ENCODE data around the gene LRRC15. TPM values are rescaled to one million over a fixed set of nuclear protein-coding genes. Genes with fewer than 3 reads are reported as not detected.
A peak's percentile ranks its signal among the peaks of the same experiment; 100 is the strongest.

LRRC15 gene
- total RNA-seq, 1 experiment from 2014 or later, result 0.21 TPM

DNA sequence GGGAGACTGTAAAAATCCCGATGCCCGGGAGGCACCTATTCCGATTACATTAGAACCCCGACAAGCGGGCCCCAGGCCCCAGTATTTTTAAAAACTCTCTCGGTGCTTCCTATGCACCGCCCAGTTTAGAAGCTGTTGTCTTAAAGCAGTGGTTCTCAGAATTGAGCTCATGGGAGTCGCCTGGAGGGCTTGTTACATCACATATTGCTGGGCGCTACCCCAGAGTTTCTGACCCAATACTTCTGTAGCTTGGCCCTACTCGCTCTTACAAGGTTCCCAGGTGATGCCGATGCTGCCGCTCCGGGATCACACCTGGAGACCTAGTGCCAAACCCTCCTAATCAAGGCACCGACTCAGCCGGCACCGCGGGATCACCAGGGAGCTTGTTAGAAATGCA lies 53.6 kb downstream of the LRRC15 start:
- Histone ChIP-seq H3K27me3 (ENCODE audit: control insufficient read depth, insufficient read depth, low read length) (peaks cover 6% of the 10 kb centered on the region), H3K4me3 (ENCODE audit: insufficient read depth, low read depth, low read length) (peak overlapping the region; percentile 2; the same call in 1 of the 2 replicates), H3K36me3 (replicated peaks; ENCODE audit: control insufficient read depth, insufficient read depth, low read length) (no peaks in the 10 kb centered on the region)
- peak; percentile 72 for DNase-seq

DNA sequence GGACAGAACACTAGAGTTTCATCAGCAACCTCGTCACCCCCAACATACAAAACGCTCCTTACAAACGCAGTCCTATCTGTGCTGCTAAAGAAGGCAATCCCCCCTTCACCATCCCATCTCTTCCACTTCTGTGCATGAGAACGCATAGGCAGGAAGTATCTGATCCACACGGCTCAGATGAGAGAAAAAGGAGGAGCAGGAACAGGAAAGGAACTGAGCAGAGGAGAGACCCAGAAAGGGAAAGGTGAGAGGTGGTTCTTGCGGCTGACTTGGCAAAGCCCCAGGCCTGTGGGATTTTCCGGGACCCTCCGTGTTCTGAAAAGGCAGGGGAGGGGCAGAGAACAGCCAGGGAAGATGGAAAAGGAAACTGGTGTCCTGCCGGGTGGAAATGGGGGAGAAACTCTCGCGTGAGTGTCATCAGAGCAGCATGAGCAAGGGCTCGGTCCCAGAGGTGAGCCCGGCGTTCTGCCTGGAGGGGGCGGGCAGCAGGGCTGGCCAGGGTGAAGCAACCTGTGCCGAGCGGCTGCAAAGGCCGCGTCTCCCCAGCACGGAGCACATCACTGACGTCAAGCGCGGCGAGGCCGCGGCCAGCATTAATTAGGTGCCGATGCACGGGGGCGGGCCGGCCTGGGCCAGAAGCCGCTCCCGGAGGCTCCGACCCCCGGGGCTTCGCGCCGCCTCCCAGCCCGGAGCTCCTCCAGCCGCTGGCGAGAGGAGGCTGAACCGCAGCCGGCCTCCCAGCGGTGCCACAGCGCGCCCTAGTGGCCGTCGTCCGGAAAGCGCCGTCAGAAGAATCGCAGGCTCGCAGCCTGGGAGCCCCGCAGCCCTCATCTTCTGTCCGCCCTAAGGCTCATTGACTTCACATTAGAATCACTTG lies 54.2 kb downstream of the LRRC15 start:
- peak; percentile 98 for DNase-seq
- H3K36me3 ChIP-seq (replicated peaks; ENCODE audit: control insufficient read depth, insufficient read depth, low read length), result no peaks in the 10 kb centered on the region
- peaks cover 6% of the 10 kb centered on the region for H3K27me3 ChIP-seq (ENCODE audit: control insufficient read depth, insufficient read depth, low read length)
- H3K4me3 ChIP-seq (ENCODE audit: insufficient read depth, low read depth, low read length), result peak overlapping the region; percentile 38

DNA sequence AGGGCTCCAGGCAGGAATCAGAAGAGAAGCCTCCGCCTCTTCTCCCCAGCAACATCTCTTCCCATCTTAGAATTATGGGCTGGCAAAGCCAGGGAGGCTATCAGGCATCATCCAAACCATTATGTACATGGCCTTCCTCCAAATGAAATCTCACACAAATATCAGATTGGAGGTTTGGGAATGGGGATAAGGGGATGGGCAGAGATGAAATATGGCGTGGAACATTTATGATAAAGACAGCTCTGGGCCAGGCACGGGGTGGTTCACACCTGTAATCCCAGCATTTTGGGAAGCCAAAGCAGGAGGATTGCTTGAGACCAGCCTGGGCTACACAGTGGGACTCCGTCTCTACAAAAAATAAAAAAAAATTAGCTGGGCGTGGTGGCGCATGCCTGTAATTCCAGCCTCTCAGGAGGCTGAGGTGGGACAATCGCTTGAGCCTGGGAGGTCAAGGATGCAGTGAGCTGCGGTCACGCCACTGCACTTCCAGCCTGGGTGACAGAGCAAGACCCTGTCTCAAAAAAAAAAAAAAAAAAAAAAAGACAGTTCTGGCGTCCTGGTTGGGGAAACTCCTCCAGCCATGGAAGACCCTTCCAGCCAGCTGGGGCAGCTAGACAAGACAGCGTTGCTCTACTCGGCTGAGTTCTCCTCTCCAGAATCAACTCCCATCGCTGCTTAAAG lies 55.0 kb downstream of the LRRC15 start:
- DNase-seq, result no peak
- Histone ChIP-seq H3K4me3 (ENCODE audit: insufficient read depth, low read depth, low read length) (no peak overlapping the region), H3K27me3 (ENCODE audit: control insufficient read depth, insufficient read depth, low read length) (peaks cover 6% of the 10 kb centered on the region), H3K36me3 (replicated peaks; ENCODE audit: control insufficient read depth, insufficient read depth, low read length) (no peaks in the 10 kb centered on the region)

DNA sequence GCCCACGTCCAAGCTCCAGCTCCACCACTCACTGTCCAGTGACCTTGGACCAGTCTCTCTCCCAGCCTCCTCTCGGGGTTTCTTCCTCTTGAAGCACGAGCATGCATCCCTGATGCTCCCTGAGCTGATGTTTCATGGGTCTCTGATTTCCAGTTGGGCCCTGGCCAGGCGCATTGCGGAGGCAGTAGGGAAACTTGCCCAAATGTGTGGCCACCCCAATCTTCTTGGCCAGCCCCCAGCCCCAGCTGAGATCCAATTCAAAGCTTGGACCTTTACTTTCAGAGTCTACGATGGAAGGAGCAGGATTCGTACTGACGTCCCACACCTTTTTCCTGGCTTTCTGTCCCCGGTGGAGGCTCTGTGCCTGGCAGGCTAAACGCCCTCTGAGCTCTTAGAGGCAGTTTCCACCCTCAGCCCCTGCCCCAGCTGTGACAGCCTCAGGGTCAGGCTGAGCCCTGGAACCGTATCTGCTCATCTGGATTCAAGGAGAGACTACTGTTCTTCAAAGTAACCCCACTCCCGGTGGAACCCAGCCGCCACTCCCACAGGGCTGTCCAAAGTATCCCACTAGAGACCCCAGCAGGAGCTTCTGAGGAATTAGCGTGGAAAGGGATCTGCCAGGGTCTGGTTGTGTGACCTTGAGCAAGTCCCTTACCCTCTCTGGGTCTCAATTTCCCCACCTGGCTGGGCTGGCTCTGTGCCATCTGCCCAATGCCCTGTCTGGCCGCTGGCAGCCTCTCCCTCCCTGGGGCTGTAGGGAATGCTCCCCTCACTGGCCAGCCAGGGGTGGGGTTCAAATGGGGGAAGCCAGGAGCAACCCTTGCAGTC lies 55.8 kb downstream of the LRRC15 start:
- peak; percentile 75 for DNase-seq
- Histone ChIP-seq H3K36me3 (replicated peaks; ENCODE audit: control insufficient read depth, insufficient read depth, low read length) (no peaks in the 10 kb centered on the region), H3K27me3 (ENCODE audit: control insufficient read depth, insufficient read depth, low read length) (peaks cover 6% of the 10 kb centered on the region), H3K4me3 (ENCODE audit: insufficient read depth, low read depth, low read length) (no peak overlapping the region)

DNA sequence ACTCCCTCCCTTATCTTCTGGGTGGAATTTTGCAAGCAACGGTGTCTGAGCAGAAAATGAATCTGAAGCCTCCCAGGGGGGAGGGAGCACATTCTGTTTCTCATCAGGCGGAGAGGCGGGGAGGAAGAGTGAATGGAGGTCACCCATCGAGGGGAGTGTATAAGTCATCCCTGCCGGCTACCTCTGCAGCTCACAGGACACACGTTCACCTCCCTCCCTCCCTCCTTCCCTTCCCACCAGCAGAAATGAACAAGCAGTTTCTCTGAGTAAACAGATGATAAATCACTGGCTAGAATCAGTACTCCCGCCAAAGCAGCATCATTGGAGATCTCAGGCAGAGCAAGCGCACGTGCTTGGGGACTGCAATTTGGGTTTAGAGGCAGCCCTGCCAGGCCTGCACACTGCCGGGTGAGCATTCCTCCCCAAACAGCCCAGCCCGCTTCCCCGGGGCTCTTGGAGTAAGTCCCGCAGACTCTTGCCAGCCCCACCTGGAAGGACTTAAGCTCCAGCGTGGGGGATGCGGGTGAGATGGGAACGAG lies 56.7 kb downstream of the LRRC15 start:
- Histone ChIP-seq H3K27me3 (ENCODE audit: control insufficient read depth, insufficient read depth, low read length) (peaks cover 6% of the 10 kb centered on the region), H3K36me3 (replicated peaks; ENCODE audit: control insufficient read depth, insufficient read depth, low read length) (no peaks in the 10 kb centered on the region), H3K4me3 (ENCODE audit: insufficient read depth, low read depth, low read length) (no peak overlapping the region)
- no peak for DNase-seq

DNA sequence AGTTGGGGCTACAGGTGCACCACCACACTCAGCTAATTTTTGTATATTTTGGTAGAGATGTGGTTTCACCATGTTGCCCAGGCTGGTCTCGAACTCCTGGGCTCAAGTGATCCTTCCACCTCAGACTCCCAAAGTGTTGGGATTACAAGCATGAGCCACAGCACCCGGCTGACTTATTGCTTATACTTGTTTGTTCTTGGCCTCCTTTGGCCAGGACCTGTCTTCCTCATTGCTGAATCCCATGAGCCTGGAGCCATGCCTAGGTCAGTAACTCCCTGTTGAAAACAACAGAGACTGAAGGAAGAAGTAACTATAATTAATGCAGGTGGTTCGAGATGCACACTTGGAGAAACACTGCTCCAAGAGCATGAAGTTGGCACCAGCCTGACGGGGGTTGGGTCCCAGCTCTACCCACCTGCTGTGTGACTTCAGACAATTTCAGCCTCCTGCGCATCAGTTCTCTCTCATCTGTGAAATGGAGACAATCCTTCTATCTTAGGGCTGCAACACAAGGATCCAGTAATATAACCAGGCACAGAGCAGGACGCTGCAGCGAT lies 57.3 kb downstream of the LRRC15 start:
- no peak overlapping the region for H3K4me3 ChIP-seq (ENCODE audit: insufficient read depth, low read depth, low read length)
- DNase-seq, result no peak
- no peaks in the 10 kb centered on the region for H3K36me3 ChIP-seq (replicated peaks; ENCODE audit: control insufficient read depth, insufficient read depth, low read length)
- peaks cover 6% of the 10 kb centered on the region for H3K27me3 ChIP-seq (ENCODE audit: control insufficient read depth, insufficient read depth, low read length)

DNA sequence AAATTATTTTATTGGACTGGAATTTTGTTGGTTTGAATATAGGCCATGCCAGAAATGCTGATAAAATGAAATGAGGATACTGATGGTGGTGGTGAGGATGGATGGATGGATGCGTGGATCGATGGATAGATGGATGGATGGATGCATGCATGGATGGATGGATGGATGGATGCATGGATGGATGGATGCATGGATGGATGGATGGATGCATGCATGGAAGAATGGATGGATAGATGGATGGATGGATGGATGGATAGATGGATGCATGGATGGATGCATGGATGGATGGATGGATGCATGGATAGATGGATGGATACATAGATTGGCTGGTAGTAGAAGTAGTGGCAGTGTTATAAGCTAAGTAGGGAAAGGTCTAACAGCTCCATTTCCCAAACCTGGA lies 58.5 kb downstream of the LRRC15 start:
- no peak overlapping the region for H3K4me3 ChIP-seq (ENCODE audit: insufficient read depth, low read depth, low read length)
- no peak for DNase-seq
- peaks cover 4% of the 10 kb centered on the region for H3K27me3 ChIP-seq (ENCODE audit: control insufficient read depth, insufficient read depth, low read length)
- H3K36me3 ChIP-seq (replicated peaks; ENCODE audit: control insufficient read depth, insufficient read depth, low read length), result no peaks in the 10 kb centered on the region

DNA sequence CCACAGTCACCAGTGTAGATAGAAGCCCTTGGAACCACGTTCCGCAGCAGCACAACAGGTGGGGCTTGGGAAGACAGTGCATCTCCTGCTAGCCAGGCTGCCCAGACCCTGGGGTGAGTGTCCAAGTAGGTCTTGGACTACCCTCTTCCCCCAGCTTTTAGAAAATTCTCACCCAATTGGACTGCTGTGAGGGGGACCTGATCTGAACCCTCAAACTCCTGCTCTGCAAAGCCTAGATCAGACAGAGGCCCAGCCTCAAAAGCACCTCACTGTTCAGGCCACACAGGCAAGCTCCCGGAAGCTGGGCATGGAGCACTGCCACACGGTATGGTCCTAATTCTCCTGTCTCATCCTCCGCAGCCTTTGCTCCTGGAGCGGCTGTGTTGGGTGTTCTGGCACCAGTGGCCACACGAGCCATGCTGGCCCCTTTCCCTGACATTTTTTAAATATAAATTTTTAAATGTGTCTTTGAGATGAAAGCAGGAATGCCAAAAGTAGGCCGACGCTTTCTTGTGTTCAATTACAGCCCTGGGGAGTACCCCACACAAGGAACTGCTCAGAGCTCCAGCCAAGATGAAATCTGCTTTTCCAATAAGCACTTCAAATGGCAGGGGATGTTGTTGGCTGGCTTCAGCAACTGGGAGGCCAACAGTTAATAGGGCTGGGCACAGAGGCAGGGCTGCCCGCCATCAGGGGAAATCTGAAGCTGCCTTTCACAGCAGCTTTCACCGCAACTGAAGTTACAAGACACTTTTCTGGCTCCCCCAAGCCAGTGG lies 59.3 kb downstream of the LRRC15 start:
- no peak for DNase-seq
- peaks cover 4% of the 10 kb centered on the region for H3K27me3 ChIP-seq (ENCODE audit: control insufficient read depth, insufficient read depth, low read length)
- no peak overlapping the region for H3K4me3 ChIP-seq (ENCODE audit: insufficient read depth, low read depth, low read length)
- no peaks in the 10 kb centered on the region for H3K36me3 ChIP-seq (replicated peaks; ENCODE audit: control insufficient read depth, insufficient read depth, low read length)

DNA sequence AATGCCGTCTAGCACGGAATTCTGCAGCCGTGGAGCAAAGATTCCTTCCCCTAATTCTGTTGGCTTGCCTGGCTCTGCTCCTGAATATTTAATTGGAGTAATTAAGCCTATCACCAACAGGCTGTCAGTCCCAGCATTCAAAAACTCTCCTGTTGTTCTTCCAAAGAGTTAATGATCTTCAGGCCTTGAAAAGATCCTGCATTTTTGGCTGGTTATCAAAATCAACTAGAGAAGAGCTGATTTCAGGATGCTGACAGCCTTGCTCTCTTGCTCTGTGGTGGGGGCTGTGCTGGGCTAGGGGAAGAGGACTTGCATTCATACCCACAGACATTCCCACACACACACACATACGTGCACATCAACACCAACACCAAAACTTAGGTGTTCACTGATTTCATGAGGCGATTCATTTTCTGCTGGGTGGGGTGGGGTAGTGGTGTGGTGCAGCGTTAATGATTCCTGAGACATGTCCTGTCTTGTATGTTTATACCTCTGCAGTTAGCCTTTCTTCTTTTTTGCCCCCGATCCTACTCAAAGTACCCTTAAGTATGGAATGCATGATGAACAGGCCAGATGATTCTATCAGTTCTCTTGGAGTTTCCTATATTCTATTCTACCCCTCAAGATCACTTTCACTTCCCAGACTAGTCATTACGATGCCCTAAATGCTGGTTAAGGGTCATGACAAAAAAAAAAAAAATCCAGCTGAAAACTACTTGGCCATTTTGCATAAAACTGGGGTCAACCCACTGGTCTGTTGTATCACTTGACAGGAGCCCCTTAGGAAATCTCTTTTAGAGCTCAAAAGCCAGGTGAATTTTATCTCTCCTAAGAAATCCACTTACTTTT lies 60.7 kb downstream of the LRRC15 start:
- peaks cover 2% of the 10 kb centered on the region; the same call in 1 of the 2 replicates for H3K27me3 ChIP-seq (ENCODE audit: control insufficient read depth, insufficient read depth, low read length)
- DNase-seq, result no peak

DNA sequence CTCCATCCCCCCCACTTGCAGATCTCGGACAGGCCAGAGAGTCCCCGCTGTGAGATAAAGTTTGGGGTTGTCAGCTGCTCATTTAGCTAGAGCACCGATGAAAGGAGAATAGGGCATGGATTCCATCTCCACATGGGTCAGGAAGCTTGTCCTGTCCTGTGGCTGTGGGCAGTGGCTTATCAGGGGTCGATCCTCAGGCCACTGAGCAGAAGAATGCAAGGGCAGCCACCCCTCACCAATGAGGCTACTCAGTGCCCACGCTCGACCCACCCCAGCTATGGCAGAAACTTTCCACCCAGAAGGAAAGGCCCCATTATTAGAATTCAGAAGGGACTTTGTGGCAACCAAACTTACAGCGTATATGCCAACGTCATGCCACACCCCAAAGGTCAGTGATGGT lies 61.7 kb downstream of the LRRC15 start:
- no peak for DNase-seq
- H3K27me3 ChIP-seq (ENCODE audit: control insufficient read depth, insufficient read depth, low read length), result peaks cover 2% of the 10 kb centered on the region; the same call in 1 of the 2 replicates
- H3K4me3 ChIP-seq (ENCODE audit: insufficient read depth, low read depth, low read length), result no peak overlapping the region
- H3K36me3 ChIP-seq (replicated peaks; ENCODE audit: control insufficient read depth, insufficient read depth, low read length), result no peaks in the 10 kb centered on the region

More for the DNA sequence above, 60.7 kb downstream of the LRRC15 start:
- Histone ChIP-seq H3K36me3 (replicated peaks; ENCODE audit: control insufficient read depth, insufficient read depth, low read length) (no peaks in the 10 kb centered on the region), H3K4me3 (ENCODE audit: insufficient read depth, low read depth, low read length) (no peak overlapping the region)

DNA sequence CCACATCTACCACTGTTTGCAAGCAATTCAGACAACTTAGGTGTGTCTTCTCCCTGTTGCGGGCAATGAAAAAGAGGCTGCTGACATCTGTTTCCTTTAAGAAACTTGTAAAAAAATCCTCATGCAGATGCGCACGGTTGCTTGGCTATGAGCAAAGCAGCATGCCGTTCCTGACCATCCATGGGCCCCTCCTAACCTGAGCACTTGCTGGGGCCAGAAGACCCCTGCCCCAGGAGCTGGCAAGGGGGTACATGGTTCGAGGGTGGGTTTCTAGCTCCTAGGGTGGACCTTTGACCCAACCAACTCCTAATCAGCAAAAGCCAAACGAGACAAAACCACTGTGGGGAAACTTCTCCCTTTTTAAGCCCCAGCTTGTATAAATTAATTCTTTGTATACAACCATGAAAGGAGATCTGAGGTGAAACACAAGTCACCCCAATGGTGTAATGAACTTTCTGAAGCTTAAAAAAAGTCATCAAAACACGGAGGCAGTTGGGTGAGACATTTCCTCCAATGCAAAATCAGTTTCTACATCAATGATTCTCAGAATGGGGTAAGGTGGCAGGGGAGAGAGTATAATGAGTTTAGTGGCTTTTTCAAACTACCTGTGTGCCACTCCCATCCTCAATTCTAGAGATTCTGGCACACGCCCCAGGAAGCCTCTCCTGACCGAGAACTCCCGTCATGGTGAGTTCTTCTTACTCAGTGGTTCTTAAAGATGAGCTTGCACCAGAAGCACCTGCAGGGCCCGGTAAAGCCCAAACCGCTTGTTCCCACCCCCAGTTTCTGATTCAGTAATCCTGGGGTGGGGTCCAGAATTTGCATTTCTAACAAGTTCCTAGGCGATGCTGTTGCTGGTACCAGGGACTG lies 62.5 kb downstream of the LRRC15 start:
- DNase-seq, result no peak
- Histone ChIP-seq H3K27me3 (ENCODE audit: control insufficient read depth, insufficient read depth, low read length) (no peaks in the 10 kb centered on the region), H3K4me3 (ENCODE audit: insufficient read depth, low read depth, low read length) (no peak overlapping the region), H3K36me3 (replicated peaks; ENCODE audit: control insufficient read depth, insufficient read depth, low read length) (no peaks in the 10 kb centered on the region)

DNA sequence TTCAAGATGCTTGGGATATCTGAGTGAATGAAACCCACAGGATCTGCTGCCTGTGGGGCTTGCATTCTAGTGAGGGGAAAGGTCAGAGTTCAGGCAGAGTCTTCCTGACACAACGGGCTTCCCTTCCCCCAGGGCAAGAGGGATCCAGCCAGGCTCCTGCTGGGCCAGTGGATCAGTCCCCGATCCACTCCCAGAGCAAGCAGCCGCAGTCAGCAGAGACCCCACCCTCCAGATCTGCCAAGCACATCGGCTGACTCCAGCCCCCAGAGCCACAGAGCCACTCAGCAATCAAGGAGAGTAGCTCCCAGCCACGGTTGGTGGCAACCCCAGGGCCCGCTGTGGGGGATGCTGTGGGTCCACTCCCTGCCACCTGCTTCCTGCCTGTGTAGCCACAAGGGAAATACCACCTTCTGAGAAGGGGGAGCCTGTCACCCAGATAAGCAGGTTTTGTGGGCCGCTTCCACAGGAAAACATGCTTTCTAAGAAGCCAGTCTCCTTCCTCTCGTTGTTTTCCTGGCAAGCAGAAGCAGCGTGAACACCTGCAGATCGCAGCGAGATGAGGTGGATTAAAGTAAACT lies 63.3 kb downstream of the LRRC15 start:
- Histone ChIP-seq H3K27me3 (ENCODE audit: control insufficient read depth, insufficient read depth, low read length) (no peaks in the 10 kb centered on the region), H3K36me3 (replicated peaks; ENCODE audit: control insufficient read depth, insufficient read depth, low read length) (no peaks in the 10 kb centered on the region), H3K4me3 (ENCODE audit: insufficient read depth, low read depth, low read length) (no peak overlapping the region)
- DNase-seq, result no peak

All from H7 (cell line).